SU-DHL-6 (cell line): ENCODE measurements around the gene RTN4R.
"Not testable (repeated sequence)": the region's sequence is repeated elsewhere in the genome, so short reads cannot be mapped to it uniquely, and the experiment has no call there.

Experiments
- H2AFZ ChIP-seq: fragments of 200-600 bp; sonication (generic); 2 replicates; pipeline ENCODE4 v1.6.1; 2014; ENCODE audit warnings: low read depth, mild to moderate bottlenecking, moderate library complexity, mixed read lengths, antibody characterized with exemption, low read length; ENCODE audit not compliant: severe bottlenecking
- H3F3A ChIP-seq: fragments of 200-600 bp; shearing (Covaris generic); 2 replicates; pipeline ENCODE4 v1.6.0; 2016; ENCODE audit warnings: antibody characterized with exemption, mild to moderate bottlenecking; ENCODE audit not compliant: insufficient read depth
- H3K27ac ChIP-seq: fragments of 200-600 bp; sonication (generic); 2 replicates; pipeline ENCODE4 v1.5.1; 2016; ENCODE audit warnings: low read depth, mild to moderate bottlenecking, low read length, moderate library complexity, mixed read lengths
- H3K27me3 ChIP-seq: fragments of 200-600 bp; sonication (generic), shearing (Covaris generic); 2 replicates; pipeline ENCODE4 v1.6.0; 2014; ENCODE audit warnings: mild to moderate bottlenecking, low read length
- H3K36me3 ChIP-seq: fragments of 200-600 bp; sonication (generic); 2 replicates; pipeline ENCODE4 v1.6.1; 2014; ENCODE audit warnings: mild to moderate bottlenecking, low read length, mixed read lengths
- H3K4me2 ChIP-seq: fragments of 300-600, 200-600 bp; shearing (Covaris generic), sonication (generic); 2 replicates; pipeline ENCODE4 v1.6.0; 2014; ENCODE audit warnings: low read length, low read depth, mild to moderate bottlenecking; ENCODE audit not compliant: poor library complexity, severe bottlenecking
- H3K4me3 ChIP-seq: fragments of 200-600 bp; sonication (generic); 2 replicates; pipeline ENCODE4 v1.5.1; 2014; ENCODE audit warnings: antibody characterized with exemption, low read length, mild to moderate bottlenecking, mixed read lengths; ENCODE audit not compliant: insufficient read depth, poor library complexity, severe bottlenecking
- H3K79me2 ChIP-seq: fragments of 200-600 bp; sonication (generic); 2 replicates; pipeline ENCODE4 v1.6.1; 2014; ENCODE audit warnings: mild to moderate bottlenecking, low read length, moderate library complexity; ENCODE audit not compliant: insufficient read depth
- H3K9ac ChIP-seq: fragments of 200-600 bp; sonication (generic); 2 replicates; pipeline ENCODE4 v1.7.0; 2014; ENCODE audit warnings: mild to moderate bottlenecking, low read length
- H3K9me2 ChIP-seq: fragments of 200-600 bp; sonication (generic); replicated peaks from 2 replicates; pipeline ENCODE4 v1.6.1; 2014; ENCODE audit warnings: low read length; ENCODE audit not compliant: insufficient read depth
- H3K9me3 ChIP-seq: fragments of 200-600 bp; sonication (generic); 2 replicates; pipeline ENCODE4 v1.6.1; 2014; ENCODE audit warnings: low read length, mixed read lengths; ENCODE audit not compliant: insufficient read depth
- H4K20me1 ChIP-seq: fragments of 200-600 bp; sonication (generic); 2 replicates; pipeline ENCODE4 v1.6.1; 2014; ENCODE audit warnings: low read depth, mild to moderate bottlenecking, antibody characterized with exemption, low read length, moderate library complexity, mixed read lengths
- EZH2phosphoT487 ChIP-seq: fragments of 200-600 bp; sonication (generic), shearing (Covaris generic); conservative IDR thresholded peaks from 2 replicates; pipeline ENCODE4 v1.6.1; 2018; ENCODE audit warnings: mild to moderate bottlenecking, antibody characterized with exemption, low read length, moderate library complexity, mixed read lengths
- TF ChIP-seq, protein P1 (sequence below): fragments of 200-600 bp; sonication (generic); IDR thresholded peaks from one replicate; pipeline ENCODE4 v1.5.1; 2017; ENCODE audit warnings: antibody characterized with exemption, mild to moderate bottlenecking, low read length, moderate library complexity; ENCODE audit not compliant: insufficient read depth, poor library complexity, severe bottlenecking

The RTN4R gene

DNA sequence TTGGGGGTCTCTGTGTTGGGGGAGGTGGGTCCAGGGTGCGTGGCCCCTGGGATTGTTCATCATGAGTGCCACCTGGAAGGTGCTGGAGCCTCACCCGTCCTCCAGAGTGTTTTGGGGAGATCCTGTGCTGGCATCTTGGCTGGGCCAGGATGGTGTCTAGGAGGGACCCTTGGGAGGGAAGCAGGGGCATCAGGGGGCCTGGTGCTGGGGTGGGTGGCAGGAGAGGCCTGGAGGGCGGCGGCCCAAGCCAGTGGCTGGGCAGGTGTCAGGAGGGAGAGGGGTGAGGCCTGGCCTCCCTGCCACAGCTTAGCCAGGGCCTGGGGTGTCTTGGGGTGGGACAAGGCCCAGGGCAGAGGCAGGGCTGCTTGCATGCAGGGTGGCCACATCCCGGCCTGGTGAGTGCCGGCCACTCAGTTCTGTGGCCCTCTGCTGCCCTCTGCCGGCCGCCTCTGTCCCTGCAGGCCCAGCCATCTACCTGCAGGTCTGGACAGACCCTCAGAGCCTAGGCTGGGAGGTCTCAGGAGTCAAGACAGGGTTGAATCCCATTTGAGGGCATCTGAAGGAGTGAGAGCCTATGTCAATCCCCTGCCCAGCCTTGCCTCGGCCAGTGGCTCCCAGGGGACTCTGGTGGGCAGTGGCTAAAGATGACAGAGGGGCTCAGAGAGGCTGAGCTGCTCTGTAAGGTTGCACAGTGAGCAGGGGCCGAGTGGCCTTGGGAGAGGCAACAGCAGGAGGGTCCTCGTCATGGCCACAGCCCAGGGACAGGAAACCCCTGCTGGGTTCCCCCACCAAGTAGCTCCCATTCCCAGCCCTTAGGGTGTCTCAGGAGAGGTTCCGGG, 17.6 kb upstream of the RTN4R start:
- not testable (repeated sequence) for H3K4me2 ChIP-seq, H2AFZ ChIP-seq, H3K9me3 ChIP-seq, H3K27ac ChIP-seq, H3K36me3 ChIP-seq, H3K9ac ChIP-seq, H3K79me2 ChIP-seq, H3F3A ChIP-seq, H3K9me2 ChIP-seq, H3K4me3 ChIP-seq, H3K27me3 ChIP-seq, H4K20me1 ChIP-seq
- TF ChIP-seq, protein P1, sequence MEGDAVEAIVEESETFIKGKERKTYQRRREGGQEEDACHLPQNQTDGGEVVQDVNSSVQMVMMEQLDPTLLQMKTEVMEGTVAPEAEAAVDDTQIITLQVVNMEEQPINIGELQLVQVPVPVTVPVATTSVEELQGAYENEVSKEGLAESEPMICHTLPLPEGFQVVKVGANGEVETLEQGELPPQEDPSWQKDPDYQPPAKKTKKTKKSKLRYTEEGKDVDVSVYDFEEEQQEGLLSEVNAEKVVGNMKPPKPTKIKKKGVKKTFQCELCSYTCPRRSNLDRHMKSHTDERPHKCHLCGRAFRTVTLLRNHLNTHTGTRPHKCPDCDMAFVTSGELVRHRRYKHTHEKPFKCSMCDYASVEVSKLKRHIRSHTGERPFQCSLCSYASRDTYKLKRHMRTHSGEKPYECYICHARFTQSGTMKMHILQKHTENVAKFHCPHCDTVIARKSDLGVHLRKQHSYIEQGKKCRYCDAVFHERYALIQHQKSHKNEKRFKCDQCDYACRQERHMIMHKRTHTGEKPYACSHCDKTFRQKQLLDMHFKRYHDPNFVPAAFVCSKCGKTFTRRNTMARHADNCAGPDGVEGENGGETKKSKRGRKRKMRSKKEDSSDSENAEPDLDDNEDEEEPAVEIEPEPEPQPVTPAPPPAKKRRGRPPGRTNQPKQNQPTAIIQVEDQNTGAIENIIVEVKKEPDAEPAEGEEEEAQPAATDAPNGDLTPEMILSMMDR: peak; percentile 14

DNA sequence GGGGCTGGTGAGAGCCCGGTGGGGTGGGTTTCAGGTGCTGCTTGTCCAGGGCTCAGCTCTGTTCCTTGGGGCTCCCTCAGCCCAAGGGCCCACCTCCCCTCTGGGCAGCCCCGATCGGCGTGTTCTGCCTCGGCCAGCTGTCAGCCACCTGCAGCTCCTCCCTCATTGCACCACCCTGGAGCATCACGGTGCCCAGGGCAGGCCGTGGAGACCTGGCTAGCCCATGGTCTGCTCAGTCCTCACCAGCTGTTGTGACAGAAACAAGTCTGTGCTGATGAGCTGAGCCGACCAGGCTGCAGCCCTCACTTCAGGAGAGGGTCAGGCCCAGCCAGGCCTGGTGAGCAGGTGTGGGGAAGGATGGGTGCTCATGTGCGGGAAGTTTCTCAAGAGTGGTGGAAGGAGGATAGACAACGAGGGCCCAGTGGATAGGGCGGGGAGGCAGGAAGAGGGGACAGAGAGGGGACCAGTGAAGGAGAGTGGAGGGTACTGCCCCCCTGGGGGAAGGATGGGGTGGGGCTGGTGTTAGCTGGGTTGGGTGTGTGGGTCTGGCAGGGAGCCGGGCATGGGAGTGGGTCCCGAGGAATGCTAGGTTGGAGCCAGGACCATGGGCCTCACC, 16.5 kb upstream of the RTN4R start:
- Histone ChIP-seq H3K36me3 (no peaks in the 10 kb centered on the region), H3F3A (no peaks in the 10 kb centered on the region), H3K4me3 (no peak overlapping the region), H4K20me1 (no peaks in the 10 kb centered on the region), H3K9me3 (no peaks in the 10 kb centered on the region), H3K27me3 (no peaks in the 10 kb centered on the region), H3K9me2 (no peaks in the 10 kb centered on the region), H3K4me2 (no peak overlapping the region), H3K9ac (no peak overlapping the region), H3K27ac (no peak overlapping the region), H3K79me2 (no peaks in the 10 kb centered on the region), H2AFZ (no peak overlapping the region)
- no peak for TF ChIP-seq EZH2phosphoT487
- TF ChIP-seq, protein P1: no peak

DNA sequence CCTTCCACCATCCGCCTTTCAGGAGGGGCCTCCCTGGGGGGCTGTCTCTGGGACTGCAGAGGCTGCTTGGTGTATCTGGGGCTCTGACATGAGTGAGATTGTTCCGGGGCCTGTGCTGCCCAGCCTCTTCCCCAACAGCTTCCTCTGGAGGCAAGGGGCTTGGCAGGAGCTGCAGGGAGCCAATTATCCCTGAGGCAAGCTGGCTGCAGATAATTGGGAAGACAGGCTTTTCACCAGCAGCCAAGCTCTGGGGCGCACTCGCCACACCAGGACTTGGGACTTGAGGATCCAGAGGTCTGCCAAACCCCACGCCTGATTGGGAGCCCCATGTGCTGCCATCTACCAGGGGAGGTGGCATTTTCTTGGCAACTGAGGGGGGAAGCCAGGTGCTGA, 15.6 kb upstream of the RTN4R start:
- Histone ChIP-seq H4K20me1 (no peaks in the 10 kb centered on the region), H3F3A (no peaks in the 10 kb centered on the region), H3K79me2 (no peaks in the 10 kb centered on the region), H3K4me3 (no peak overlapping the region), H3K4me2 (no peak overlapping the region), H3K9me2 (no peaks in the 10 kb centered on the region), H2AFZ (no peak overlapping the region), H3K9ac (no peak overlapping the region), H3K27me3 (no peaks in the 10 kb centered on the region), H3K27ac (no peak overlapping the region), H3K9me3 (no peaks in the 10 kb centered on the region), H3K36me3 (no peaks in the 10 kb centered on the region)
- no peak for TF ChIP-seq EZH2phosphoT487
- TF ChIP-seq, protein P1: no peak
